GM19328 (cell line): ENCODE measurements around the gene C9orf78.

Source experiments
- ATAC-seq: cut with Tn5 transposase; IDR thresholded peaks from one replicate; pipeline ENCODE4 v1.9.1; 2021; ENCODE audit warnings: mild to moderate bottlenecking, moderate library complexity; ENCODE audit not compliant: unreplicated experiment

C9orf78 gene

GRCh38 chr9:129848712-129849441 is 13.8 kb upstream of the C9orf78 start:
- ATAC-seq = no peak

- ATAC-seq = no peak
Observed at GRCh38 chr9:129845373-129845772, 10.3 kb upstream of the C9orf78 start.

GRCh38 chr9:129841071-129841470 is 6.0 kb upstream of the C9orf78 start:
- ATAC-seq = no peak

GRCh38 chr9:129840034-129840433 is 5.0 kb upstream of the C9orf78 start:
- ATAC-seq = no peak

- ATAC-seq = no peak
Observed at GRCh38 chr9:129839324-129840023, 4.4 kb upstream of the C9orf78 start.

GRCh38 chr9:129838707-129839259 is 3.7 kb upstream of the C9orf78 start:
- no peak for ATAC-seq

- no peak for ATAC-seq
Observed at GRCh38 chr9:129836311-129837007, 1.4 kb upstream of the C9orf78 start.

GRCh38 chr9:129835860-129836223 is 767 bp upstream of the C9orf78 start:
- ATAC-seq = no peak

GRCh38 chr9:129834489-129835127 is 467 bp downstream of the C9orf78 start:
- peak; percentile 19 for ATAC-seq

GRCh38 chr9:129832982-129833381 is 2.1 kb downstream of the C9orf78 start:
- no peak for ATAC-seq

GRCh38 chr9:129828969-129829368 is 6.1 kb downstream of the C9orf78 start:
- no peak for ATAC-seq

GRCh38 chr9:129828051-129828450 is 7.0 kb downstream of the C9orf78 start:
- ATAC-seq = no peak

GRCh38 chr9:129826759-129827158 is 8.3 kb downstream of the C9orf78 start:
- no peak for ATAC-seq

GRCh38 chr9:129826344-129826743 is 8.7 kb downstream of the C9orf78 start:
- no peak for ATAC-seq

- peak; percentile 80 for ATAC-seq
Observed at GRCh38 chr9:129823935-129824601, 11.0 kb downstream of the C9orf78 start, which contains the start of gene TOR1A. Gene TOR1A (minus strand): TSS chr9:129824136. CDS start chr9:129824085, 51 bp downstream.

GRCh38 chr9:129823542-129823934 is 11.5 kb downstream of the C9orf78 start:
- ATAC-seq = peak; percentile 20

- no peak for ATAC-seq
Observed at GRCh38 chr9:129822898-129823541, 12.1 kb downstream of the C9orf78 start.

GRCh38 chr9:129816501-129817435 is 18.3 kb downstream of the C9orf78 start:
- ATAC-seq = no peak

- ATAC-seq = no peak
Observed at GRCh38 chr9:129815278-129815677, 19.8 kb downstream of the C9orf78 start.
